ENCODE data around the gene RPP25.

DNA sequence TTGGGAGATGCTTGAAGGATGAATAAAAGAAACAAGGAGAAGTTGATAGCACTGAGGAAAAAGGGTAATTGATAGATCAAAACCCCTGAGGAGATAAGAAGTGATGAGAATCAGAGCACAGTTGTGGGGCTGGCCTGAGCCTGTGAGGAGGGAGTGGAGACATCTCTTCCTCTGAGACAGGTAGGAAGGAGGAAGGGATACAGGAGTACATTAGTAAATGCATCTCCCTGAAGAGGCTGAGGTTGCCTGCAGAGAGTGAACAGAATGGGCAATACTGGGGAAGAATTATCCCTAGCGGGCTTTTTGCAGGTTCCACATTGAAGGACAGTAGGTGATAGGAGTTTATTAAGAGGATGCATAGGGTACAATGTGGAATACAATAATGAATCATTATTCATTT is 21.5 kb upstream of the RPP25 start:
- no peak for TF ChIP-seq RXRA (IDR thresholded peaks at IDR 0.05)
- TF ChIP-seq, protein P1, sequence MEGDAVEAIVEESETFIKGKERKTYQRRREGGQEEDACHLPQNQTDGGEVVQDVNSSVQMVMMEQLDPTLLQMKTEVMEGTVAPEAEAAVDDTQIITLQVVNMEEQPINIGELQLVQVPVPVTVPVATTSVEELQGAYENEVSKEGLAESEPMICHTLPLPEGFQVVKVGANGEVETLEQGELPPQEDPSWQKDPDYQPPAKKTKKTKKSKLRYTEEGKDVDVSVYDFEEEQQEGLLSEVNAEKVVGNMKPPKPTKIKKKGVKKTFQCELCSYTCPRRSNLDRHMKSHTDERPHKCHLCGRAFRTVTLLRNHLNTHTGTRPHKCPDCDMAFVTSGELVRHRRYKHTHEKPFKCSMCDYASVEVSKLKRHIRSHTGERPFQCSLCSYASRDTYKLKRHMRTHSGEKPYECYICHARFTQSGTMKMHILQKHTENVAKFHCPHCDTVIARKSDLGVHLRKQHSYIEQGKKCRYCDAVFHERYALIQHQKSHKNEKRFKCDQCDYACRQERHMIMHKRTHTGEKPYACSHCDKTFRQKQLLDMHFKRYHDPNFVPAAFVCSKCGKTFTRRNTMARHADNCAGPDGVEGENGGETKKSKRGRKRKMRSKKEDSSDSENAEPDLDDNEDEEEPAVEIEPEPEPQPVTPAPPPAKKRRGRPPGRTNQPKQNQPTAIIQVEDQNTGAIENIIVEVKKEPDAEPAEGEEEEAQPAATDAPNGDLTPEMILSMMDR (IDR thresholded peaks at IDR 0.05; ENCODE audit: low read depth, low read length, missing input control), result no peak
- TF ChIP-seq YY1 (IDR thresholded peaks at IDR 0.05), result no peak

Measured in liver (tissue), 3 donors.